HL-60 (cell line): ENCODE results near the gene TMEM61.

Experiments used
- GABPA ChIP-seq: IDR thresholded peaks from 2 replicates; pipeline ENCODE4 v1.6.1; 2012; ENCODE audit warnings: low read depth
- POLR2AphosphoS5 ChIP-seq: IDR thresholded peaks from 2 replicates; pipeline ENCODE4 v1.6.1; 2012; ENCODE audit warnings: low read depth
- TF ChIP-seq, protein P1 (sequence below): IDR thresholded peaks from one replicate; pipeline ENCODE4 v1.5.1; 2011; ENCODE audit warnings: low read length, control low read depth, inconsistent platforms; ENCODE audit not compliant: insufficient read depth

DNA sequence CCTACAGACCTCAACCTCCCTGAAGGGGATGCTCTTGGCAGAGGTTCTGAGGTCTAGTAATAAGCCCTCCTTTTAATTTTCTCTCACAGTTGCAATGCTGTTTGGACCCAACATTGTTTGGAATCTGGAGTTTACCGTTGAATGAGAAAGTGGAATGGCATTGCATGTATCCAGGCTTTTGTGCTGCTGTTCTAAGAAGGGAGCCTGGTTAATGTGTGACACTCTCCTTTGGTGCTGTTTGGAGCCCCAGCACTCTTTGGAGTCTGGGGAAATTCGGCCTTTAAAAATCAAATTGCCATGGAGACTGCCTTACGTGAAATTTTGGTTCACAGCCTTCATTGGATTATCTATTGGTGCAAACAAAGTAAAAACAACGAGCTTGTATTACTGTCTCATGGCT is 23.7 kb upstream of the TMEM61 start:
- TF ChIP-seq, protein P1, sequence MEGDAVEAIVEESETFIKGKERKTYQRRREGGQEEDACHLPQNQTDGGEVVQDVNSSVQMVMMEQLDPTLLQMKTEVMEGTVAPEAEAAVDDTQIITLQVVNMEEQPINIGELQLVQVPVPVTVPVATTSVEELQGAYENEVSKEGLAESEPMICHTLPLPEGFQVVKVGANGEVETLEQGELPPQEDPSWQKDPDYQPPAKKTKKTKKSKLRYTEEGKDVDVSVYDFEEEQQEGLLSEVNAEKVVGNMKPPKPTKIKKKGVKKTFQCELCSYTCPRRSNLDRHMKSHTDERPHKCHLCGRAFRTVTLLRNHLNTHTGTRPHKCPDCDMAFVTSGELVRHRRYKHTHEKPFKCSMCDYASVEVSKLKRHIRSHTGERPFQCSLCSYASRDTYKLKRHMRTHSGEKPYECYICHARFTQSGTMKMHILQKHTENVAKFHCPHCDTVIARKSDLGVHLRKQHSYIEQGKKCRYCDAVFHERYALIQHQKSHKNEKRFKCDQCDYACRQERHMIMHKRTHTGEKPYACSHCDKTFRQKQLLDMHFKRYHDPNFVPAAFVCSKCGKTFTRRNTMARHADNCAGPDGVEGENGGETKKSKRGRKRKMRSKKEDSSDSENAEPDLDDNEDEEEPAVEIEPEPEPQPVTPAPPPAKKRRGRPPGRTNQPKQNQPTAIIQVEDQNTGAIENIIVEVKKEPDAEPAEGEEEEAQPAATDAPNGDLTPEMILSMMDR, result no peak
- TF ChIP-seq GABPA (no peak), POLR2AphosphoS5 (no peak)
